DOHH2 (cell line): ENCODE data around the gene NDFIP2.

Experiments used
- H3F3A ChIP-seq: fragments of 200-600 bp; sonication (generic), shearing (Covaris generic); 2 replicates; pipeline ENCODE4 v1.6.0; 2016; ENCODE audit warnings: antibody characterized with exemption, mild to moderate bottlenecking; ENCODE audit not compliant: control insufficient read depth, insufficient read depth
- H3K27ac ChIP-seq: fragments of 200-600 bp; sonication (generic); 2 replicates; pipeline ENCODE4 v1.5.1; 2014; ENCODE audit warnings: low read depth, mild to moderate bottlenecking, low read length, moderate library complexity
- H3K27me3 ChIP-seq: fragments of 200-600 bp; sonication (generic); 2 replicates; pipeline ENCODE4 v1.6.1; 2014; ENCODE audit warnings: mild to moderate bottlenecking, low read length, mixed read lengths; ENCODE audit not compliant: control insufficient read depth
- H3K36me3 ChIP-seq: fragments of 200-600 bp; sonication (generic); 2 replicates; pipeline ENCODE4 v1.6.1; 2014; ENCODE audit warnings: mild to moderate bottlenecking, low read length, moderate library complexity, mixed read lengths; ENCODE audit not compliant: control insufficient read depth
- H3K4me1 ChIP-seq: fragments of 200-600 bp; sonication (generic); 2 replicates; pipeline ENCODE4 v1.6.1; 2014; ENCODE audit warnings: mild to moderate bottlenecking, low read length, mixed read lengths; ENCODE audit not compliant: control insufficient read depth
- H3K4me2 ChIP-seq: fragments of 200-600 bp; sonication (generic); 2 replicates; pipeline ENCODE4 v1.6.0; 2014; ENCODE audit warnings: mild to moderate bottlenecking, low read length, moderate library complexity
- H3K4me3 ChIP-seq: fragments of 200-600 bp; sonication (generic); 2 replicates; pipeline ENCODE4 v1.5.1; 2014; ENCODE audit warnings: mild to moderate bottlenecking, low read length, mixed read lengths
- H3K79me2 ChIP-seq: fragments of 200-600 bp; sonication (generic); 2 replicates; pipeline ENCODE4 v1.6.1; 2014; ENCODE audit warnings: mild to moderate bottlenecking, low read length, mixed read lengths; ENCODE audit not compliant: control insufficient read depth
- H3K9me2 ChIP-seq: fragments of 200-600 bp; sonication (generic); replicated peaks from 2 replicates; pipeline ENCODE4 v1.6.1; 2014; ENCODE audit warnings: mild to moderate bottlenecking, low read length, mixed read lengths; ENCODE audit not compliant: control insufficient read depth
- H3K9me3 ChIP-seq: fragments of 200-600 bp; sonication (generic); 2 replicates; pipeline ENCODE4 v1.6.1; 2014; ENCODE audit warnings: antibody characterized with exemption, low read length, mixed read lengths; ENCODE audit not compliant: control insufficient read depth, insufficient read depth
- H4K20me1 ChIP-seq: fragments of 200-600 bp; sonication (generic); 2 replicates; pipeline ENCODE4 v1.6.0; 2014; ENCODE audit warnings: low read depth, mild to moderate bottlenecking, antibody characterized with exemption, low read length, moderate library complexity; ENCODE audit not compliant: control insufficient read depth, insufficient read depth
- CTCF ChIP-seq: fragments of 200-600 bp; sonication (generic); IDR thresholded peaks from one replicate; pipeline ENCODE4 v1.5.1; 2014; ENCODE audit warnings: antibody characterized with exemption, mild to moderate bottlenecking, low read depth, low read length; ENCODE audit not compliant: poor library complexity, severe bottlenecking
- EZH2phosphoT487 ChIP-seq: fragments of 200-600 bp; sonication (generic); IDR thresholded peaks from 2 replicates; pipeline ENCODE4 v1.6.1; 2017; ENCODE audit warnings: borderline replicate concordance, mild to moderate bottlenecking, antibody characterized with exemption, low read length, moderate library complexity, mixed read lengths

NDFIP2 gene

GRCh38 chr13:79497064-79497463 is 16.1 kb downstream of the NDFIP2 start:
- no peaks in the 10 kb centered on the region for H3K36me3 ChIP-seq
- H3K79me2 ChIP-seq: peaks cover 51% of the 10 kb centered on the region
- no peak for TF ChIP-seq CTCF
- no peak for TF ChIP-seq EZH2phosphoT487
- no peaks in the 10 kb centered on the region for H3K27me3 ChIP-seq
- no peak overlapping the region for H3K4me2 ChIP-seq
- H3K4me1 ChIP-seq: peaks cover 21% of the 10 kb centered on the region
- H4K20me1 ChIP-seq: peaks cover 2% of the 10 kb centered on the region; the same call in 1 of the 2 replicates
- no peak overlapping the region for H3K4me3 ChIP-seq
- H3K27ac ChIP-seq: no peak overlapping the region
- H3K9me3 ChIP-seq: no peaks in the 10 kb centered on the region
- H3K9me2 ChIP-seq: no peaks in the 10 kb centered on the region
- no peaks in the 10 kb centered on the region for H3F3A ChIP-seq

GRCh38 chr13:79497852-79498251 is 16.9 kb downstream of the NDFIP2 start:
- Histone ChIP-seq H4K20me1 (no peaks in the 10 kb centered on the region), H3K9me3 (no peaks in the 10 kb centered on the region), H3K4me1 (peaks cover 21% of the 10 kb centered on the region), H3K27me3 (no peaks in the 10 kb centered on the region), H3K9me2 (no peaks in the 10 kb centered on the region), H3F3A (no peaks in the 10 kb centered on the region), H3K36me3 (no peaks in the 10 kb centered on the region), H3K27ac (no peak overlapping the region), H3K4me2 (no peak overlapping the region), H3K4me3 (no peak overlapping the region), H3K79me2 (peaks cover 43% of the 10 kb centered on the region)
- no peak for TF ChIP-seq CTCF
- TF ChIP-seq EZH2phosphoT487: no peak

GRCh38 chr13:79500829-79501228 is 19.9 kb downstream of the NDFIP2 start:
- H3F3A ChIP-seq: no peaks in the 10 kb centered on the region
- H3K4me3 ChIP-seq: no peak overlapping the region
- no peaks in the 10 kb centered on the region for H3K9me3 ChIP-seq
- H3K9me2 ChIP-seq: no peaks in the 10 kb centered on the region
- no peaks in the 10 kb centered on the region for H3K36me3 ChIP-seq
- no peak overlapping the region for H3K27ac ChIP-seq
- H3K4me1 ChIP-seq: peaks cover 26% of the 10 kb centered on the region
- no peaks in the 10 kb centered on the region for H3K27me3 ChIP-seq
- no peak overlapping the region for H3K4me2 ChIP-seq
- no peaks in the 10 kb centered on the region for H4K20me1 ChIP-seq
- H3K79me2 ChIP-seq: peaks cover 40% of the 10 kb centered on the region
- TF ChIP-seq EZH2phosphoT487 (no peak), CTCF (no peak)
